ENCODE results near the gene GPR32.
"Not testable (repeated sequence)": the region's sequence is repeated elsewhere in the genome, so short reads cannot be mapped to it uniquely, and the experiment has no call there.

GPR32 gene

GRCh38 chr19:50770164-50770563 lies at the start of gene GPR32:
TSS of gene GPR32 (plus strand) at chr19:50770464. CDS start at chr19:50770601, 137 bp downstream.
- DNase-seq (ENCODE audit: low spot score) = not testable (repeated sequence)

- no peak for DNase-seq (ENCODE audit: low spot score)
These were observed 49.3 kb upstream of the GPR32 start for GRCh38 chr19:50720921-50721381.

- DNase-seq (ENCODE audit: low spot score) = no peak
These were observed 48.7 kb upstream of the GPR32 start for GRCh38 chr19:50721441-50722137.

- no peak for DNase-seq (ENCODE audit: low spot score)
These were observed 47.9 kb upstream of the GPR32 start for GRCh38 chr19:50722201-50723013.

- DNase-seq (ENCODE audit: low spot score) = no peak
These were observed 47.2 kb upstream of the GPR32 start, which contains the start of gene CLEC11A for GRCh38 chr19:50723069-50723468. TSS of gene CLEC11A (plus strand) at chr19:50723364. CDS start at chr19:50723526, 162 bp downstream.

GRCh38 chr19:50723735-50724521 lies 46.3 kb upstream of the GPR32 start:
- DNase-seq (ENCODE audit: low spot score) = no peak

GRCh38 chr19:50724522-50725217 lies 45.6 kb upstream of the GPR32 start:
- DNase-seq (ENCODE audit: low spot score) = peak; percentile 99

GRCh38 chr19:50725218-50725910 lies 44.9 kb upstream of the GPR32 start:
- DNase-seq (ENCODE audit: low spot score) = no peak

- DNase-seq (ENCODE audit: low spot score) = no peak
These were observed 44.4 kb upstream of the GPR32 start for GRCh38 chr19:50725911-50726230.

- peak; percentile 70 for DNase-seq (ENCODE audit: low spot score)
These were observed 42.1 kb upstream of the GPR32 start for GRCh38 chr19:50728084-50728737.

GRCh38 chr19:50729894-50730293 lies 40.4 kb upstream of the GPR32 start:
- DNase-seq (ENCODE audit: low spot score) = no peak

- no peak for DNase-seq (ENCODE audit: low spot score)
These were observed 34.4 kb upstream of the GPR32 start for GRCh38 chr19:50735869-50736268.

GRCh38 chr19:50736338-50736737 lies 33.9 kb upstream of the GPR32 start:
- no peak for DNase-seq (ENCODE audit: low spot score)

- DNase-seq (ENCODE audit: low spot score) = no peak
These were observed 30.9 kb upstream of the GPR32 start for GRCh38 chr19:50739132-50739913.

GRCh38 chr19:50739914-50740426 lies 30.3 kb upstream of the GPR32 start:
- DNase-seq (ENCODE audit: low spot score) = no peak

- no peak for DNase-seq (ENCODE audit: low spot score)
These were observed 28.9 kb upstream of the GPR32 start for GRCh38 chr19:50741179-50741933.

GRCh38 chr19:50743537-50743936 lies 26.7 kb upstream of the GPR32 start:
- no peak for DNase-seq (ENCODE audit: low spot score)

GRCh38 chr19:50745221-50745620 lies 25.0 kb upstream of the GPR32 start:
- no peak for DNase-seq (ENCODE audit: low spot score)

- DNase-seq (ENCODE audit: low spot score) = not testable (repeated sequence)
These were observed 23.1 kb upstream of the GPR32 start for GRCh38 chr19:50747141-50747540.
